Esophagus muscularis mucosa (tissue), 3 donors: ENCODE results near the gene CD6.

Experiments
- CTCF ChIP-seq, 3 experiments: fragments of 200-600 bp in 2 of 3; fragments of 450-650 bp in 1 of 3; sonication (generic) in 2 of 3; IDR thresholded peaks; one replicate each; pipeline ENCODE4 v1.5.1; 2017 to 2019; ENCODE audit warnings: antibody characterized with exemption in 3 of 3, mild to moderate bottlenecking in 2 of 3, moderate library complexity in 1 of 3
- POLR2A ChIP-seq: fragments of 450-650 bp; IDR thresholded peaks from one replicate; pipeline ENCODE4 v1.6.1; 2017; ENCODE audit warnings: antibody characterized with exemption, moderate library complexity, mild to moderate bottlenecking, low read depth

GRCh38 chr11:61065955-61066638 lies 94.6 kb downstream of the CD6 start:
- no peak for TF ChIP-seq CTCF (IDR thresholded peaks at IDR 0.05)
- no peak for TF ChIP-seq POLR2A
